GM21825 (cell line): ENCODE measurements around the gene TMEM271.
"Not testable (repeated sequence)": the region's sequence is repeated elsewhere in the genome, so short reads cannot be mapped to it uniquely, and the experiment has no call there.

Source experiments
- ATAC-seq: cut with Tn5 transposase; IDR thresholded peaks from one replicate; pipeline ENCODE4 v1.9.1; 2021; ENCODE audit warnings: mild to moderate bottlenecking, moderate library complexity; ENCODE audit not compliant: unreplicated experiment

TMEM271 gene

GRCh38 chr4:610411-611261, 34.5 kb upstream of the TMEM271 start:
- ATAC-seq, result no peak

- no peak for ATAC-seq
These were observed 33.4 kb upstream of the TMEM271 start for GRCh38 chr4:609400-610050.

GRCh38 chr4:608236-608635, 32.1 kb upstream of the TMEM271 start:
- ATAC-seq, result no peak

GRCh38 chr4:605702-606425, 29.8 kb upstream of the TMEM271 start:
- ATAC-seq, result no peak

GRCh38 chr4:604131-604530, 28.0 kb upstream of the TMEM271 start:
- ATAC-seq, result no peak

GRCh38 chr4:602559-602942, 26.5 kb upstream of the TMEM271 start:
- ATAC-seq, result no peak

- ATAC-seq, result no peak
These were observed 25.8 kb upstream of the TMEM271 start for GRCh38 chr4:601612-602558.

GRCh38 chr4:600850-601515, 24.9 kb upstream of the TMEM271 start:
- ATAC-seq, result no peak

GRCh38 chr4:600166-600565, 24.1 kb upstream of the TMEM271 start:
- ATAC-seq, result no peak

GRCh38 chr4:598925-599324, 22.8 kb upstream of the TMEM271 start:
- ATAC-seq, result no peak

- ATAC-seq, result no peak
These were observed 16.9 kb upstream of the TMEM271 start for GRCh38 chr4:592825-593520.

- not testable (repeated sequence) for ATAC-seq
These were observed 16.1 kb upstream of the TMEM271 start for GRCh38 chr4:592178-592577.

GRCh38 chr4:590313-590841, 14.3 kb upstream of the TMEM271 start:
- no peak for ATAC-seq

- ATAC-seq, result no peak
These were observed 13.3 kb upstream of the TMEM271 start for GRCh38 chr4:589219-589963.

GRCh38 chr4:588351-588849, 12.3 kb upstream of the TMEM271 start:
- ATAC-seq, result no peak

GRCh38 chr4:587671-588350, 11.7 kb upstream of the TMEM271 start:
- ATAC-seq, result no peak

GRCh38 chr4:583820-584219, 7.7 kb upstream of the TMEM271 start:
- no peak for ATAC-seq
